ENCODE measurements around the gene CUL4A.

- TF ChIP-seq, protein P1, sequence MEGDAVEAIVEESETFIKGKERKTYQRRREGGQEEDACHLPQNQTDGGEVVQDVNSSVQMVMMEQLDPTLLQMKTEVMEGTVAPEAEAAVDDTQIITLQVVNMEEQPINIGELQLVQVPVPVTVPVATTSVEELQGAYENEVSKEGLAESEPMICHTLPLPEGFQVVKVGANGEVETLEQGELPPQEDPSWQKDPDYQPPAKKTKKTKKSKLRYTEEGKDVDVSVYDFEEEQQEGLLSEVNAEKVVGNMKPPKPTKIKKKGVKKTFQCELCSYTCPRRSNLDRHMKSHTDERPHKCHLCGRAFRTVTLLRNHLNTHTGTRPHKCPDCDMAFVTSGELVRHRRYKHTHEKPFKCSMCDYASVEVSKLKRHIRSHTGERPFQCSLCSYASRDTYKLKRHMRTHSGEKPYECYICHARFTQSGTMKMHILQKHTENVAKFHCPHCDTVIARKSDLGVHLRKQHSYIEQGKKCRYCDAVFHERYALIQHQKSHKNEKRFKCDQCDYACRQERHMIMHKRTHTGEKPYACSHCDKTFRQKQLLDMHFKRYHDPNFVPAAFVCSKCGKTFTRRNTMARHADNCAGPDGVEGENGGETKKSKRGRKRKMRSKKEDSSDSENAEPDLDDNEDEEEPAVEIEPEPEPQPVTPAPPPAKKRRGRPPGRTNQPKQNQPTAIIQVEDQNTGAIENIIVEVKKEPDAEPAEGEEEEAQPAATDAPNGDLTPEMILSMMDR (IDR thresholded peaks at IDR 0.05; ENCODE audit: low read depth, low read length, poor library complexity, severe bottlenecking): no peak
- TF ChIP-seq EZH2phosphoT487 (IDR thresholded peaks at IDR 0.05; ENCODE audit: borderline replicate concordance, low read length): no peak
Measured at GRCh38 chr13:113186061-113186900, 23.1 kb upstream of the CUL4A start.
